Islet precursor cell (in vitro differentiated cells): Measurements from ENCODE around the gene LDLRAD1.
"Not testable (repeated sequence)": the region's sequence is repeated elsewhere in the genome, so short reads cannot be mapped to it uniquely, and the experiment has no call there.

ENCODE experiments used
- DNase-seq: peaks from one replicate; pipeline ENCODE4 v3.0.0-alpha.2; 2018

LDLRAD1 gene

GRCh38 chr1:54017979-54018378 lies at the start of gene LDLRAD1:
Gene LDLRAD1 (minus strand): TSS chr1:54018186. CDS start chr1:54018112, 74 bp downstream.
- DNase-seq: peak; percentile 60

- no peak for DNase-seq
Measured at GRCh38 chr1:54064299-54064698, 46.3 kb upstream of the LDLRAD1 start.

GRCh38 chr1:54054438-54054749 lies 36.4 kb upstream of the LDLRAD1 start:
- DNase-seq: no peak

- no peak for DNase-seq
Measured at GRCh38 chr1:54053745-54054437, 35.9 kb upstream of the LDLRAD1 start.

GRCh38 chr1:54052934-54053744 lies 35.2 kb upstream of the LDLRAD1 start, which contains the start of the genes TCEANC2 and TMEM59:
Gene TCEANC2 (plus strand): TSS chr1:54053608. CDS start chr1:54054423, 815 bp downstream.
Gene TMEM59 (minus strand): TSS chr1:54053204. CDS start chr1:54053188, 16 bp downstream.
- DNase-seq: peak; percentile 100

- DNase-seq: peak; percentile 83
Measured at GRCh38 chr1:54052431-54052933, 34.5 kb upstream of the LDLRAD1 start.

GRCh38 chr1:54051933-54052430 lies 34.0 kb upstream of the LDLRAD1 start:
- no peak for DNase-seq

- DNase-seq: not testable (repeated sequence)
Measured at GRCh38 chr1:54050435-54050834, 32.4 kb upstream of the LDLRAD1 start.

- no peak for DNase-seq
Measured at GRCh38 chr1:54047384-54048305, 29.7 kb upstream of the LDLRAD1 start.

GRCh38 chr1:54046671-54047383 lies 28.8 kb upstream of the LDLRAD1 start:
- DNase-seq: no peak

- DNase-seq: no peak
Measured at GRCh38 chr1:54045496-54045895, 27.5 kb upstream of the LDLRAD1 start.

GRCh38 chr1:54041806-54042205 lies 23.8 kb upstream of the LDLRAD1 start:
- DNase-seq: no peak

GRCh38 chr1:54037476-54037875 lies 19.5 kb upstream of the LDLRAD1 start:
- no peak for DNase-seq

- DNase-seq: peak; percentile 29
Measured at GRCh38 chr1:54028306-54029251, 10.6 kb upstream of the LDLRAD1 start.

- peak; percentile 35 for DNase-seq
Measured at GRCh38 chr1:54027848-54028247, 9.9 kb upstream of the LDLRAD1 start.

- DNase-seq: not testable (repeated sequence)
Measured at GRCh38 chr1:54024811-54025210, 6.8 kb upstream of the LDLRAD1 start.

- DNase-seq: peak; percentile 15
Measured at GRCh38 chr1:54024358-54024757, 6.4 kb upstream of the LDLRAD1 start.

- not testable (repeated sequence) for DNase-seq
Measured at GRCh38 chr1:54019562-54020176, 1.7 kb upstream of the LDLRAD1 start.

- DNase-seq: peak; percentile 50
Measured at GRCh38 chr1:54018635-54019034, 649 bp upstream of the LDLRAD1 start.
